Esophagus squamous epithelium (tissue), 4 donors: ENCODE measurements around the gene KCTD2.

Experiments used
- POLR2A ChIP-seq, 4 donors: fragments of 450-650 bp; IDR thresholded peaks; one replicate each; pipeline ENCODE4 v1.6.1; 2017; ENCODE audit warnings: antibody characterized with exemption in 4 of 4, mild to moderate bottlenecking in 4 of 4, moderate library complexity in 3 of 4
- TF ChIP-seq, protein P1 (sequence below), 6 experiments: fragments of 450-650 bp in 4 of 6; fragments of 200-600 bp in 2 of 6; sonication (generic) in 2 of 6; IDR thresholded peaks; one replicate each; pipeline ENCODE4 v1.5.1; 2016 to 2019; ENCODE audit warnings: antibody characterized with exemption in 6 of 6, mild to moderate bottlenecking in 4 of 6, moderate library complexity in 4 of 6

DNA sequence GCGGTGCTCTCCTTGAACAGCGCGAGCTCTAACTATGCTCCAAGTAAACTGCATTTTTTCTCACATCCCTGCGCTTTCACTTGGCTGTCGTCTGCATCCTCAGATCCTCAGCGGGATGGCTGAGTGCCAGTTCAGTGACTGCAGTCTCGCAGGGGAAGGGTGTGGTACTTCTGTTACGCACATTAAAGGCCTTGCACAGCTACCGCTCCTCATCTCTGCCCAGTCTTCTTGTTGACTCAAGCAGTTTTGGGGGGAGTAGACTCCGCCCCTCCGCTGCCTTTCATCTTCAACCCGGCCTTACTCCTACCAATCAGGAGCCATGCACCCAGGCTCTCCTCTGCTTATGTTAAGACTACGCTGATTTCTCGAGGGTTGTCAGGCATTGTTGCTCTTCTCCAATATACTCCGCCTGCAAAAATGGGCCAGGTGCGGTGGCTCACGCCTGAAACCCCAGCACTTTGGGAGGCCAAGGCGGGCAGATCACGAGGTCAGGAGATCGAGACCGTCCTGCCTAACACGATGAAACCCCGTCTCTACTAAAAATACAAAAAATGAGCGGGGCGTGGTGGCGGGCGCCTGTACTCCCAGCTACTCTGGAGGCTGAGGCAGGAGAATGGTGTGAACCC is 10.3 kb upstream of the KCTD2 start:
- TF ChIP-seq POLR2A (IDR thresholded peaks at IDR 0.05) = no peak
- TF ChIP-seq, protein P1, sequence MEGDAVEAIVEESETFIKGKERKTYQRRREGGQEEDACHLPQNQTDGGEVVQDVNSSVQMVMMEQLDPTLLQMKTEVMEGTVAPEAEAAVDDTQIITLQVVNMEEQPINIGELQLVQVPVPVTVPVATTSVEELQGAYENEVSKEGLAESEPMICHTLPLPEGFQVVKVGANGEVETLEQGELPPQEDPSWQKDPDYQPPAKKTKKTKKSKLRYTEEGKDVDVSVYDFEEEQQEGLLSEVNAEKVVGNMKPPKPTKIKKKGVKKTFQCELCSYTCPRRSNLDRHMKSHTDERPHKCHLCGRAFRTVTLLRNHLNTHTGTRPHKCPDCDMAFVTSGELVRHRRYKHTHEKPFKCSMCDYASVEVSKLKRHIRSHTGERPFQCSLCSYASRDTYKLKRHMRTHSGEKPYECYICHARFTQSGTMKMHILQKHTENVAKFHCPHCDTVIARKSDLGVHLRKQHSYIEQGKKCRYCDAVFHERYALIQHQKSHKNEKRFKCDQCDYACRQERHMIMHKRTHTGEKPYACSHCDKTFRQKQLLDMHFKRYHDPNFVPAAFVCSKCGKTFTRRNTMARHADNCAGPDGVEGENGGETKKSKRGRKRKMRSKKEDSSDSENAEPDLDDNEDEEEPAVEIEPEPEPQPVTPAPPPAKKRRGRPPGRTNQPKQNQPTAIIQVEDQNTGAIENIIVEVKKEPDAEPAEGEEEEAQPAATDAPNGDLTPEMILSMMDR (IDR thresholded peaks at IDR 0.05) = no peak
